Esophagus (tissue), 2 donors: ENCODE measurements around the gene RNF208. TPM values are rescaled to one million over a fixed set of nuclear protein-coding genes. Genes with fewer than 3 reads are reported as not detected.
A peak's percentile ranks its signal among the peaks of the same experiment; 100 is the strongest.

ENCODE experiments used
- H3K27ac ChIP-seq, 2 donors: one replicate each; pipeline ENCODE4 v1.5.1; 2013; ENCODE audit warnings: low read depth in 2 of 2, mild to moderate bottlenecking in 2 of 2, inconsistent platforms in 1 of 2, low read length in 1 of 2, moderate library complexity in 1 of 2
- H3K27me3 ChIP-seq, 2 donors: one replicate each; pipeline ENCODE4 v1.6.1; 2013; ENCODE audit warnings: low read length in 2 of 2, control low read depth in 1 of 2, mild to moderate bottlenecking in 1 of 2; ENCODE audit not compliant: insufficient read depth in 2 of 2, control insufficient read depth in 1 of 2
- H3K36me3 ChIP-seq, 2 donors: one replicate each; pipeline ENCODE4 v1.6.1; 2013; ENCODE audit warnings: low read length in 1 of 2; ENCODE audit not compliant: control insufficient read depth in 2 of 2, insufficient read depth in 2 of 2
- H3K4me1 ChIP-seq, 2 donors: one replicate each; pipeline ENCODE4 v1.6.1; 2013; ENCODE audit warnings: low read length in 1 of 2; ENCODE audit not compliant: control insufficient read depth in 2 of 2, insufficient read depth in 2 of 2
- H3K4me3 ChIP-seq, 2 donors: one replicate each; pipeline ENCODE4 v1.5.1; 2013; ENCODE audit warnings: low read length in 2 of 2, mild to moderate bottlenecking in 2 of 2, low read depth in 1 of 2, moderate library complexity in 1 of 2
- H3K9me3 ChIP-seq, 2 donors: one replicate each; pipeline ENCODE4 v1.6.1; 2013; ENCODE audit warnings: mild to moderate bottlenecking in 2 of 2, low read depth in 1 of 2, low read length in 1 of 2, moderate library complexity in 1 of 2; ENCODE audit not compliant: control insufficient read depth in 2 of 2, insufficient read depth in 1 of 2
- WGBS, 2 donors: extraction: QIAGEN DNeasy Blood & Tissue Kit; methylation state at CpG; one replicate each; pipeline ENCODE4 v1.1.7; 2013; 5-methylcytosine and 5-hydroxymethylcytosine counted together
- polyA plus RNA-seq, 2 donors: library from polyadenylated mRNA; stranded (reverse); fragments of 200-250 nt; gene quantifications; one replicate each; pipeline ENCODE4 v1.2.3, GENCODE V29; 2013
- donor health status: healthy with polysubstance abuse.
- donor health status: Bipolar disorder and iron deficiency.

The RNF208 gene
- polyA plus RNA-seq, 2 donors: 13.3 to 28.5 TPM

DNA sequence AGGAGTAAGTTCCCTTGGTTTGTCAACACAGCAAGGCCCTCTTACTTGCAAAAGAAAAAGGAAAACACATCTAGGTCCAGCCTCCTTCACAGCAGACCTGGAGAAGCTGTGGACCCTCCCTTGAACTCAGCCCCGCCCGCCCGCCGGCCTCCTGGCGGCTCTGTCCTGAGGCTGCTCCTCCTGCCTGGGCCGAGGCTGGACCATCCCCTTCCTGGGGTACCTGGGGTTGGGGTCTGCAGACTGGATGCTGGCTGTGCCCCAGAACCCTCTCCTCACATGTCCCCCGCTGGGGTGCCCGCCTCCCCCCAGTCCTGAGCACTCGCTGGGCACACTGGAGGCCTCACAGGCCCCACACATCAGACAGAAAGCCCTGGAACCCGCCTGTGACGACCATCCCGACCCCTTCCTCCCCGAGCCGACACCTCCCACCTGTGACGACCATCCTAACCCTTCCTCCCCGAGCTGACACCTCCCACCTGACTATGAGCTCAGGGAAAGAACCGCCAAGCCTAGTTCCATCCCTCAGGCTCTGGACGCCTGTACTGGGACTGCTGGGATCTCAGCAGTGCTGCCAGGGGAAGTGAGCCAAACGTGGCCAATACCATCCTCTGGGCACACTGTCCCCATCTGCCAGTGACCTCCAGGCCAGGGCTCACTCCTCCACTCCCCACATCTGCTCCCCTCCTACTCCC, 43.0 kb downstream of the RNF208 start:
- Histone ChIP-seq H3K4me3 (no peak overlapping the region), H3K4me1 (peaks cover 3 to 11% of the 10 kb centered on the region in 2 donors), H3K9me3 (no peaks in the 10 kb centered on the region), H3K27ac (no peak overlapping the region), H3K36me3 (peaks cover 13 to 58% of the 10 kb centered on the region in 2 donors), H3K27me3 (no peaks in the 10 kb centered on the region)
- WGBS, 2 donors: 86 to 88% methylated on average over 17 to 19 of the region's 19 CpGs

DNA sequence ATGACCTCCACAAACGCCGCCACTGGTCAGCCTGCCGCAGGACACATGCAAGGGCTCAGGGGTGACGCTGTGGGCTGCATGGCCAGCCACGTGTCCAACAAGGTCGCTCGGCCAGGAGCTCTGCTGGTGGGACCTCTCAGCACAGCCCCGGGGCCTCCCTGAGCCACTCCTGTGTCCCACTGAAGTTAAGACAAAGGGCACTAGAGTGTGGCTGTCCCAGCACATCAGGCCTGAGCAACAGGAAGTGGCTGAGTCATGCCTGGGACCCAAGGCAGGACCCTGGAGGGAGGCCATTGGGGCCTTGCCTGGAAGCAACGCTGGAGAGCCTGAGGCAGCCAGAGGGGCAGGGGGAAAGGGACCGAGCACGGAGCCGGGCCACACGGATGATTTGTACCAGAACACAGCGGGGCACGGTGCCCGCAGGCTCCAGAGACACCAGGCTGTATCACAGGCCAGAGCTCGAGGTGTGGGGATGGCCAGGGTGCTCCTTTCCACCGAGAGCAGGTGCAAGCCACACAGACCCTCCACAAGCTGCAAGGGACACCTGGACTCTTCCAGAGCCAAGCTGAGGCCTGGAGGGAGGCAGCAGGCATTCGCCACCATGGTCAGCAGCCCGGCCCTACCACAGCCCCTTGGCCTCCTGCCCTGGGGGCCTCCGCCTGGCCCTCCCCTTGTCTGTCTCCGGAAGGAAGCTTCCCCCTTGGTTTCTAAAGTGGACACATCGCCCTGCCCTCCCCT, 43.7 kb downstream of the RNF208 start:
- H3K4me3 ChIP-seq: no peak overlapping the region
- H3K27me3 ChIP-seq: no peaks in the 10 kb centered on the region
- H3K4me1 ChIP-seq: peaks cover 5 to 17% of the 10 kb centered on the region in 2 donors
- H3K36me3 ChIP-seq: peaks cover 8 to 51% of the 10 kb centered on the region in 2 donors
- 87 to 93% methylated on average over 23 of the region's 23 CpGs for WGBS, 2 donors
- no peak overlapping the region for H3K27ac ChIP-seq
- H3K9me3 ChIP-seq: no peaks in the 10 kb centered on the region

DNA sequence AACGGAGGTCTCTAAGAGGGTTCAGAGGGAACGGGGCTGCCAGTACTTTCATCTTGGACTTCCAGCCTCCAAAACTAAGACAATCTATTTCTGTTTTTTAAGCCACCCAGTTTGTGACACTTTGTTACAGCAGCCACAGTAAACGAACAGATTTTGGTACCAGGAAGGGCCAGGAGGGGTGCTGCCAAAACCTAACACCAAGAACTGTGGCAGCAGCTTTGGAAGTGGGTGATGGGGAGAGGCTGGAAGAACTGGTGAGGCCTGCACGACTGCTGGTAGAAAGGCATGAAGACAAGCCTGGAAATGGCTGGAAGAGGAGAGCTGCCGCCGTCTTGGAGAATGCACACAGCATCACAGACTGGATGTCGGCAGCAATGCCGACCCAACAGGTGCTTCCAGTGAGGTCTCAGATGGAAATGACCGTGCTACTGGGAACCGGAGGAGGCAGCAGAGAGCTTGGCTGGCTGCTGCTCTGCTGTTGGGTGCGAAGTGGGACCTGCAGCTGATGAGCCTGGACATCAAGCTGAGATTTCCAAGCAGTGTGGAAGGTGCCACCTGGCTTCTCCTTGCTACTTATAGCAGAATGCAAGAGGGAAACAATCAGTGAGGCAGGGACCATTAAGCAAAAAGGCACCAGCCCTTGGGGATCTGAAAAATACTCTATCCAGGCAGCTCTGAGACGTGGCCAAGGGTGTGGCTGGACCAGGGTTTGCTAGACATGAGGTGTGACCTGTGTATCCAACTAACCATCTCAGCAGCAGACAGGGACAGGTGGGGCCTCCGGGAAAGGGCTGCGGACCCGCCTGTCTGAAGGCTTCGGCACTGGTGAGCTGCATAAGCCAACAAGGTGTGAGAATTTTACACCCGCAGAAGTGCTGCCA, 45.5 kb downstream of the RNF208 start:
- Histone ChIP-seq H3K36me3 (peaks cover 4 to 36% of the 10 kb centered on the region in 2 donors), H3K4me3 (no peak overlapping the region), H3K27ac (peak overlapping the region in 1 of 2 donors; percentile 14), H3K9me3 (no peaks in the 10 kb centered on the region), H3K4me1 (peaks cover 5 to 34% of the 10 kb centered on the region in 2 donors), H3K27me3 (no peaks in the 10 kb centered on the region)
- 49 to 50% methylated on average over 17 of the region's 17 CpGs for WGBS, 2 donors

DNA sequence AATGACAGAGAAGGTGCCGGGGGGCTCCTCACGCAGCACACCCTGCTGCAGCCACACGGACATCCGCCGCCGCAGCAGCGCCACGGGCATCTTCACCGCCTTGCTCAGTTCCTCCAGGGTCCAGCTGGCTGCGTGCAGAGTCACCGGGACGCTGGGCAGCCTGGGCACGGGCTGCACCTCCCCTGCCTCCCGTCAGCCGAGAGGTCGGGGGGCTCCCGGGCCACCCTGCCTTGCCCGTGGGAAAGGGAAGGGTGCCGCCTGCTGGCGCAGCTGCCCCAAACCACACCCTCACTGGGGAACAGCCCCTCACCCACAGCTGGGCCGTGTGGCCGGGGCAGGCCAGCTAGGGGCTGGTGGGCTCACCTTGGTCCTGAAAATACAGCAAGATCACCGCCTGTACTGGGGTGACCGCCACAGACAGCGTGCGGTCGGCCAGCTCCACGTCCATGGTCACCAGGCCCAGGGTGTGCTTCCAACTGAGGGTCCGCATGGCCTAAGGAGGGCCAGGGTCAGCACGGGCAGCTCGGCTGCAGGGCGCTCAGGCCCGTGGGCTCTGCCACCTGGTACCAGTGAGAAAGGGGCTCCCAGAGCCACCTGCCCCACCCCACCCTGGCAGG, 46.6 kb downstream of the RNF208 start:
- H3K27me3 ChIP-seq: peaks cover 0 to 2% of the 10 kb centered on the region in 2 donors
- 37 to 40% methylated on average over 29 to 33 of the region's 33 CpGs for WGBS, 2 donors

DNA sequence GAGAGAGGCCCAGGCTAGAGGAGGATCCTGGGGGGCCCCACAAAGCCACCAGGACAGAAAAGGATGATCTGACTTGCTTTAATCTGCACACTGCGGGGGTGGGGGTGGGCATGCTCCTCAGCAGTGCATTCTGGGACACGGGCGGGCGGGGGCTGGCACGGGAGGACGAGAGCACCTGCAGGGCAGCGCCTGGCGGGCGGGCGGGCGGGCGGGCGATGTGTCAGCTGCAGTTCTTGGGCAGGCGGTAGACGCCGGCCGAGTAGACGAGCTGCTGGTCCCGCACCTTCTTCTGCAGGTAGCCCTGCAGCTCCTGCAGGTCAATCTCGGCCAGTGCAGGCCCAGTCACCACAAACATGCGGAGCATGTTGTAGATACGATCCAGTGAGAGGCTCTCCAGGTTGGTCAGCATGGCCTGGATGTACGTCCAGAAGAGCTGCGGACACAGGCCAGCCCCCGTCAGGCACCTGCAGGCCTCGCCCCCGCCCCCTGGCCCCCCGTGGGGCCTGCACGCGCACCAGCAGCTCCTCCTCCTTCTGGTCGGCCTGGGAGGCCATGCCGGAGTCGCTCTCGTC, 47.2 kb downstream of the RNF208 start:
- peaks cover 0 to 6% of the 10 kb centered on the region in 2 donors for H3K27me3 ChIP-seq
- H3K4me1 ChIP-seq: peaks cover 5 to 41% of the 10 kb centered on the region in 2 donors
- H3K4me3 ChIP-seq: no peak overlapping the region
- peaks cover 3 to 19% of the 10 kb centered on the region in 2 donors for H3K36me3 ChIP-seq
- no peaks in the 10 kb centered on the region for H3K9me3 ChIP-seq
- WGBS, 2 donors: 31 to 40% methylated on average over 24 to 34 of the region's 34 CpGs
- H3K27ac ChIP-seq: no peak overlapping the region

More for the DNA sequence above, 46.6 kb downstream of the RNF208 start:
- Histone ChIP-seq H3K4me1 (peaks cover 5 to 36% of the 10 kb centered on the region in 2 donors), H3K27ac (no peak overlapping the region), H3K9me3 (no peaks in the 10 kb centered on the region), H3K4me3 (no peak overlapping the region), H3K36me3 (peaks cover 4 to 25% of the 10 kb centered on the region in 2 donors)

DNA sequence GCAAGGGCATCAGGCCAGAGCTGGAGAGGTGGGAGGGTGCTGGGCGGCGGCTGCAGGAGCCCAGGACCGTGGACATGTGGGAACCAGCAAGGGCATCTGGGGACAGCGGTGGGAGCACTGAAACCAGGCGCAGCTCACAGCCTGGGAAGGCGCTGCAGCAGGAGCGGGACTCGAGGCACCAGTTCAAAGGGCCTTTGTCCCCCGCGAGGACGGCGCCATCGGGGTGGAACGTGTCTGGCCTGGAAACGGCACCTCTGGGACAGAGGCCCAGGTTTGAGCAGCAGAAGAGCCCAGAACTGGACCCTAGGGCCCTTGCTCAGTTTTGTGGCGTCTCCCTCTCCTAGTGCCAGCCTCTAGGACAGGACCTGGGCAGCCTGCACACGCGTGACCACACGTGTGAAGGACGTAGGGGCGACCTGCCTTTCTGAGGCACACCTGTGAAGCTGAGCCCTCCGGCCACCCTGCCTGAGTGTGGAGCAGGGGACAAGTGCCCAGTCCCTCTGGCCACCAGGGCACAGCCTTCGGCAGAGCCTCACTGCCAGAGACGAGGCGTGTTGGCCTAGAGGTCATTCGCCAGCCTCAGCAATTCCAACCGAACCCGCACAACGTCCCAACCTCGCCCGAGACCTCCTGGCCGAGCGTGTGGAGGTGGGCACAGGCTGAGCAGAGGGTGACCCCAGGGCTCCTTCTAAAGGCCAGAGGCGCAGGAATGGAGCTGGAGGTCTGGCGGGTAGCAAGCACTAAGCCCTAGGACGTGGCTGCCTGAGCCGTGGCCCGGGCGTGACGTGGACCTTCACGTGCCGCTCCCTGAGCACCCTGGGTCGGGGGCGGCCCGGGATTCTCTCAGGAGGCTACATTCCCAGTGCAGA, 48.0 kb downstream of the RNF208 start:
- Histone ChIP-seq H3K27ac (peak overlapping the region in 1 of 2 donors; percentile 28), H3K9me3 (peaks cover 0 to 1% of the 10 kb centered on the region in 2 donors), H3K27me3 (peaks cover 0 to 12% of the 10 kb centered on the region in 2 donors), H3K4me3 (no peak overlapping the region), H3K36me3 (peaks cover 0 to 12% of the 10 kb centered on the region in 2 donors), H3K4me1 (peaks cover 10 to 47% of the 10 kb centered on the region in 2 donors)
- WGBS, 2 donors: 63 to 65% methylated on average over 44 to 45 of the region's 45 CpGs

DNA sequence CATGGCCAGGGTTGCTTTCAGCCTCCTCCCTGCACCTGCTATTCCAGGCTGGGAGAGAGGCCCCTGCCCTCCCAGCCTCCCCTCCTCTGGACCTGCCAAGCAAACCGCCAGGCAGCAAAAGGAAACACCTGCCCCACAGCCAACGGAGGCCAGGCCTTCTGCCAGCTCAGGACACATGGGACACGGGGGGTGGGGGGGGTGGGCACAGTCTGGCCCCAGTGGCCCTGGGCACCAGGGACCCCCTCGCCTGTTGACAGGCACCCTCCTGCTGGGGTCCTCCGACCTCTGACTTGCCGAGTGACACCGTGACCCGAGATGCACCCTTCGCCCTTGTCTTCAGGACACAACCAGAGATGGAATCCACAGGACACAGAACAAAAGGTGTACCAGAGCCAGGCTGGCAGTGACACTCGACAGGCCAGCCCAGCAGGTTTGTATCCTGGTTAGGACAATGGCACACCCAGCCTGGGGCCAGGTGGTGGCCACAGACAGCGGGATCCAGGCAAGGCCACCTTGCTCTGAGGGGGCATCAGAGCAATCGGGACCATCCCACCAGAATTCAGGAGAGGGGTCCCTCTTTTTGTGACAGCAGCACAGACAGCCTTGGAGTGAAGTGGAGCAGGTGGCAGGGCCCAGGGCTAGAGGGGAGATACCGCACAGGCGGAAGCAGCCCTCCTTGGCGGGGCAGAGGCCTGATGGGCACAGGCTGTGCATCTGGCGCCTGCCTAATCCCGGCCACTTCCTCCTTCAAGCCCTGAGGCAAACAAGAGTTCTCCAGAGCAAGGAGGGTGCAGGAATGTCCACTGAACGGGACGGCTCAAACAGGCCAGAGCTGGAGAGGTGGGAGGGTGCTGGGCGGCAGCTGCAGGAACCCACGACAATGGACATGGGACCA, 48.9 kb downstream of the RNF208 start:
- Histone ChIP-seq H3K4me3 (no peak overlapping the region), H3K4me1 (peaks cover 13 to 53% of the 10 kb centered on the region in 2 donors), H3K27ac (peak overlapping the region; percentile 33 to 65), H3K9me3 (peaks cover 0 to 3% of the 10 kb centered on the region in 2 donors), H3K27me3 (peaks cover 0 to 18% of the 10 kb centered on the region in 2 donors), H3K36me3 (peaks cover 0 to 4% of the 10 kb centered on the region in 2 donors)
- WGBS, 2 donors: 38 to 44% methylated on average over 21 of the region's 21 CpGs
